A549 (cell line): ENCODE measurements around the gene BABAM2. TPM values are rescaled to one million over a fixed set of nuclear protein-coding genes. Genes with fewer than 3 reads are reported as not detected.

Experiments
- ATAC-seq, 2 experiments: fragments of 200-7000 bp in 1 of 2; fragments of >200 bp in 1 of 2; cut with Nextera tagmentation in 1 of 2; cut with Tn5 transposase in 1 of 2; 3 replicates each; pipeline versions ENCODE4 v1.8.0 to v1.9.1; 2018 to 2020; ENCODE audit warnings: mild to moderate bottlenecking in 1 of 2, moderate library complexity in 1 of 2
- CTCF ChIA-PET: fragments of 300-600 bp; sonication (Branson Sonifier 250); formaldehyde crosslinking; extraction: SDS; loops from one replicate; lab custom pipeline; 2021; ENCODE audit warnings: antibody characterized with exemption, inconsistent platforms; lab: Yijun Ruan, JAX
- POLR2A ChIA-PET: fragments of 350-600 bp; formaldehyde crosslinking; extraction: SDS; loops from one replicate; lab custom pipeline; 2021; ENCODE audit warnings: antibody characterized with exemption, inconsistent platforms; lab: Yijun Ruan, JAX
- DNase-seq, 2 experiments: peaks; one replicate each; pipeline versions ENCODE4 v3.0.0 to v3.0.0-alpha.2; 2011 to 2016; ENCODE audit warnings: low read depth in 1 of 2, low spot score in 1 of 2
- FAIRE-seq: peaks from 2 replicates; lab custom pipeline; 2011; peaks lifted over from hg19 to GRCh38; lab: Jason Lieb, UNC
- H3K27ac ChIP-seq, 2 experiments: fragments of >200 bp; sonication (Bioruptor Twin); formaldehyde crosslinking; 3 replicates each; pipeline ENCODE4 v1.5.1; 2016 to 2017
- H3K4me1 ChIP-seq: fragments of >200 bp; sonication (Bioruptor Twin); formaldehyde crosslinking; 3 replicates; pipeline ENCODE4 v1.6.1; 2016
- H3K4me2 ChIP-seq: fragments of >200 bp; sonication (Bioruptor Twin); formaldehyde crosslinking; 3 replicates; pipeline ENCODE4 v1.6.1; 2016
- H3K4me3 ChIP-seq: fragments of >200 bp; sonication (Bioruptor Twin); formaldehyde crosslinking; 3 replicates; pipeline ENCODE4 v1.5.1; 2016
- H3K9me3 ChIP-seq: fragments of >200 bp; sonication (Bioruptor Twin); formaldehyde crosslinking; 3 replicates; pipeline ENCODE4 v1.6.1; 2016
- BHLHE40 ChIP-seq: IDR thresholded peaks from 2 replicates; pipeline ENCODE4 v1.6.1; 2012; ENCODE audit warnings: low read depth, low read length, inconsistent platforms
- CBX8 ChIP-seq: fragments of 200-600 bp; sonication (generic); IDR thresholded peaks from 2 replicates; pipeline ENCODE4 v1.6.1; 2016
- EP300 ChIP-seq, 2 experiments: fragments of >200 bp; sonication (Bioruptor Twin); formaldehyde crosslinking; IDR thresholded peaks; 2 replicates in 1 of 2; 3 replicates in 1 of 2; pipeline ENCODE4 v1.6.1; 2016 to 2017
- FOSL2 ChIP-seq, 2 experiments: fragments of 450-650 bp in 1 of 2; fragments of >200 bp in 1 of 2; sonication (Bioruptor Twin) in 1 of 2; formaldehyde crosslinking; IDR thresholded peaks; 2 replicates each; pipeline versions ENCODE4 v1.5.0 to v1.6.1; 2016 to 2020; ENCODE audit warnings: mild to moderate bottlenecking in 1 of 2, moderate library complexity in 1 of 2
- HOXA7 ChIP-seq: fragments of 250-450 bp; sonication (Bioruptor Pico); IDR thresholded peaks from 2 replicates; pipeline ENCODE4 v1.5.0; 2020; ENCODE audit warnings: mild to moderate bottlenecking, moderate library complexity
- HOXB5 ChIP-seq: fragments of 250-450 bp; sonication (Bioruptor Pico); IDR thresholded peaks from 2 replicates; pipeline ENCODE4 v1.5.0; 2020; ENCODE audit warnings: mild to moderate bottlenecking, moderate library complexity
- KDM5A ChIP-seq: fragments of 200-600 bp; sonication (generic); IDR thresholded peaks from 2 replicates; pipeline ENCODE4 v1.6.1; 2016; ENCODE audit warnings: antibody characterized with exemption, mild to moderate bottlenecking
- MAFK ChIP-seq: fragments of 450-650 bp; IDR thresholded peaks from 2 replicates; pipeline ENCODE4 v1.6.1; 2014; ENCODE audit not compliant: partially characterized antibody
- MYC ChIP-seq: IDR thresholded peaks from 2 replicates; pipeline ENCODE4 v1.6.1; 2012; ENCODE audit warnings: mild to moderate bottlenecking, inconsistent platforms, low read length, improper control_type of control experiment, borderline replicate concordance
- NR3C1 ChIP-seq: fragments of >200 bp; sonication (Bioruptor Twin); formaldehyde crosslinking; IDR thresholded peaks from 3 replicates; pipeline ENCODE4 v1.6.1; 2017
- PBX3 ChIP-seq: IDR thresholded peaks from 2 replicates; pipeline ENCODE4 v1.6.1; 2012
- PHF8 ChIP-seq: fragments of 200-600 bp; sonication (generic); IDR thresholded peaks from 2 replicates; pipeline ENCODE4 v1.6.1; 2016; ENCODE audit warnings: low read depth, mild to moderate bottlenecking, antibody characterized with exemption, moderate library complexity, borderline replicate concordance
- RNF2 ChIP-seq: fragments of 200-600 bp; sonication (generic); IDR thresholded peaks from 2 replicates; pipeline ENCODE4 v1.6.1; 2016; ENCODE audit warnings: low read depth, mild to moderate bottlenecking, antibody characterized with exemption, moderate library complexity, borderline replicate concordance
- USF2 ChIP-seq: fragments of 450-650 bp; IDR thresholded peaks from 2 replicates; pipeline ENCODE4 v1.6.1; 2014; ENCODE audit warnings: antibody characterized with exemption
- ZNF302 ChIP-seq: fragments of 250-450 bp; sonication (Bioruptor Pico); IDR thresholded peaks from 2 replicates; pipeline ENCODE4 v1.9.0; 2021; ENCODE audit warnings: inconsistent platforms, mild to moderate bottlenecking, moderate library complexity
- ZSCAN20 ChIP-seq: fragments of 250-450 bp; sonication (Bioruptor Pico); IDR thresholded peaks from 2 replicates; pipeline ENCODE4 v1.8.0; 2022; ENCODE audit warnings: mild to moderate bottlenecking, moderate library complexity
- WGBS: methylation state at CpG from one replicate; pipeline ENCODE4 v1.1.6; 2017; ENCODE audit errors: missing lambda C conversion rate; 5-methylcytosine and 5-hydroxymethylcytosine counted together
- polyA plus RNA-seq, 4 experiments: library from polyadenylated mRNA; depleted of rRNA in 3 of 4; stranded (reverse); fragments of >200 nt; fragmentation: RNase III in 1 of 4; extraction: RNeasy Plus Mini Kit Qiagen cat#74134 plus additional on column Dnase treatment in 1 of 4; gene quantifications; 2 replicates in 3 of 4; 3 replicates in 1 of 4; pipeline ENCODE4 v1.2.3, GENCODE V29; 2011 to 2017
- TF ChIP-seq, protein P1 (sequence below): fragments of >200 bp; sonication (Bioruptor Twin); formaldehyde crosslinking; IDR thresholded peaks from 3 replicates; pipeline ENCODE4 v1.6.1; 2016
- TF ChIP-seq, protein P2 (sequence below): fragments of 250-450 bp; sonication (Bioruptor Pico); IDR thresholded peaks from 2 replicates; pipeline ENCODE4 v1.5.0; 2020; ENCODE audit warnings: low read depth, mild to moderate bottlenecking, moderate library complexity
- TF ChIP-seq, protein P3 (sequence below): fragments of >200 bp; sonication (Bioruptor Twin); formaldehyde crosslinking; IDR thresholded peaks from 3 replicates; pipeline ENCODE4 v1.5.1; 2016

The BABAM2 gene
- polyA plus RNA-seq, 2 of the 4 experiments (the other 2 are of a cell fraction), result 53.7 to 78.4 TPM

DNA sequence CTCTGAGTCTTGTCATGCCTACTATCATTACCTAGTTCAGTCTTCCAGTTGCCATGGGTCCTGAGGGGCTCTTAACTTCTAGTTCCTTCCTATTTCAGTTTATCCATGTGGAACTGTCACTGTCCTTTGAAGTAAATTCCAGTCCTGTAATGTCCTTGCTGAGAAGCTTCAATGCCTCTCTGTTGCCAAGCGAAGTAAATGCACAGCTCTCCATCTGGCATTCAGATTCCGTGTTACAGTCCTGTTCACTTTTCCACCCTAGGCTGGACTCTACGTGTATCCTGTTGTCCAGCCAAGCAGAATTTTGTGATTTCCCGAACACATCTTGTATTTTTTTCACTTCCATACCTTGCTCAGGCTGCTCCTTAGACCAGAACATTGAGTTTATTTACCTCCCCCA is 245.3 kb downstream of the BABAM2 start (continued):
- TF ChIP-seq PBX3, result no peak
- no peak for TF ChIP-seq PHF8
- no peak for TF ChIP-seq MYC
- no peak for TF ChIP-seq KDM5A
- TF ChIP-seq, all 56 proteins: peak for 0

DNA sequence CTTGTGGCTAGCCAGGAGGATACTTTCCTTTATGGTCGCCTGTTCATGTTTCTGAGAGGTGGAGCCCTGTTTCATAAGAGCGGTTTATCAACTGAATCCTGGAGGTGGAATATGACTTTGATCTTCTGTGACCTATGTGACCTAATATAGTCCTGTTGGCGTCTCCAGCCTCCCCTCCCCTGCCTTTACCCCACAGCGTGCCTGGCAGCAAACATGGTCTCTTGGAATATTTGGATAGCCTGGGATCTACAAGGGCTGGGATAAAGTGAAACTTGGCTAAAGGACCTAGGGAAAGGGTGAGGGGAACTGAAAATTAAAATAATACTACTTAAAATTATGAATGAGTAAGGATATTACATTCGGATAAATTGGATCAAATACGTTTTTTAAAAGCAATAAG is 246.0 kb downstream of the BABAM2 start:
- FAIRE-seq, result no peak
- peak overlapping the region; percentile 25; the same call in 2 of the 3 replicates for H3K4me2 ChIP-seq
- H3K4me1 ChIP-seq, result peaks cover 34% of the 10 kb centered on the region
- no peak for ATAC-seq
- no peak overlapping the region for H3K4me3 ChIP-seq
- TF ChIP-seq ZSCAN20, result no peak
- TF ChIP-seq, protein P1, sequence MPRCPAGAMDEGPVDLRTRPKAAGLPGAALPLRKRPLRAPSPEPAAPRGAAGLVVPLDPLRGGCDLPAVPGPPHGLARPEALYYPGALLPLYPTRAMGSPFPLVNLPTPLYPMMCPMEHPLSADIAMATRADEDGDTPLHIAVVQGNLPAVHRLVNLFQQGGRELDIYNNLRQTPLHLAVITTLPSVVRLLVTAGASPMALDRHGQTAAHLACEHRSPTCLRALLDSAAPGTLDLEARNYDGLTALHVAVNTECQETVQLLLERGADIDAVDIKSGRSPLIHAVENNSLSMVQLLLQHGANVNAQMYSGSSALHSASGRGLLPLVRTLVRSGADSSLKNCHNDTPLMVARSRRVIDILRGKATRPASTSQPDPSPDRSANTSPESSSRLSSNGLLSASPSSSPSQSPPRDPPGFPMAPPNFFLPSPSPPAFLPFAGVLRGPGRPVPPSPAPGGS, result no peak
- no peak for TF ChIP-seq ZNF302 (CRISPR knock-in tag)
- TF ChIP-seq CBX8, result no peak
- no peak for TF ChIP-seq HOXB5 (CRISPR knock-in tag)
- no peak for TF ChIP-seq HOXA7
- TF ChIP-seq BHLHE40, result no peak
- TF ChIP-seq EP300 (IDR thresholded peaks at IDR 0.05), result no peak
- no peak for TF ChIP-seq RNF2
- CTCF ChIA-PET, result interaction anchor here (0.9 kb wide), 1 partner anchor 182 kb away, joined by 3 read pairs; no protein-coding TSS in a partner anchor
- no peaks in the 10 kb centered on the region for H3K9me3 ChIP-seq
- DNase-seq, result no peak
- POLR2A ChIA-PET, result no interaction called here
- H3K27ac ChIP-seq, result peak overlapping the region in 1 of 2 experiments; percentile 63; a peak in 4 of 6 replicates
- WGBS, result 88% methylated on average over 6 of the region's 6 CpGs

DNA sequence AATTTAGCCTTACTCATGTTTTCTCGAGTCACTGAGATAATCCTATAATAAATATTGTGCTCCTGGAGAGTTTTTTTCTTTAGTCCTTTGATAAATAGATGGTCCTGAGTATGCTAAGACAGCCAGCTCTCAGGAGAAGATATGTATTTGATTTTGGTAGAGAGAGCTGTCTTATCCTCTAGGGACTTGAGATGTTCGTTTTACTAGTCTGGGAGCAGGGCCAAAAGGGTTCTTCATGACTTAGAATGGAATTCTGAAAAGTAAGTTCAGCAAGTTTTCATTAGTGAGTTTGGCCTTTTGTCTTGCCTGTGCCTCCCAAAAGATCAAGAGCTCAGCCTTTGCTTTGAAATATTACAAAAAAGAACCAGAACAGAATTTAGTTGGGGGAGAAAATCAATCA is 246.7 kb downstream of the BABAM2 start:
- peaks cover 36% of the 10 kb centered on the region for H3K4me1 ChIP-seq
- ATAC-seq, result peak in 1 of 2 experiments; percentile 56; a peak in 1 of 6 replicates
- DNase-seq, result peak in 1 of 2 experiments; percentile 29
- peak overlapping the region; percentile 13 to 67; a peak in 4 of 6 replicates for H3K27ac ChIP-seq
- no peaks in the 10 kb centered on the region for H3K9me3 ChIP-seq
- POLR2A ChIA-PET, result no interaction called here
- H3K4me3 ChIP-seq, result no peak overlapping the region
- H3K4me2 ChIP-seq, result peak overlapping the region; percentile 25
- FAIRE-seq, result peak; percentile 61
- CTCF ChIA-PET, result interaction anchor here (0.7 to 0.9 kb wide), 2 partner anchors 183 to 433 kb away, joined by 3 read pairs; no protein-coding TSS in a partner anchor
- WGBS, result 16% methylated on average over 2 of the region's 2 CpGs
- no peak for TF ChIP-seq FOSL2 (IDR thresholded peaks at IDR 0.05)
- TF ChIP-seq FOSL2 (CRISPR knock-in tag; IDR thresholded peaks at IDR 0.05), result no peak
- TF ChIP-seq NR3C1, result no peak
- TF ChIP-seq, protein P2, sequence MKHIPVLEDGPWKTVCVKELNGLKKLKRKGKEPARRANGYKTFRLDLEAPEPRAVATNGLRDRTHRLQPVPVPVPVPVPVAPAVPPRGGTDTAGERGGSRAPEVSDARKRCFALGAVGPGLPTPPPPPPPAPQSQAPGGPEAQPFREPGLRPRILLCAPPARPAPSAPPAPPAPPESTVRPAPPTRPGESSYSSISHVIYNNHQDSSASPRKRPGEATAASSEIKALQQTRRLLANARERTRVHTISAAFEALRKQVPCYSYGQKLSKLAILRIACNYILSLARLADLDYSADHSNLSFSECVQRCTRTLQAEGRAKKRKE (CRISPR knock-in tag), result no peak
- no peak for TF ChIP-seq USF2
- TF ChIP-seq BHLHE40, result no peak
- TF ChIP-seq, protein P3, sequence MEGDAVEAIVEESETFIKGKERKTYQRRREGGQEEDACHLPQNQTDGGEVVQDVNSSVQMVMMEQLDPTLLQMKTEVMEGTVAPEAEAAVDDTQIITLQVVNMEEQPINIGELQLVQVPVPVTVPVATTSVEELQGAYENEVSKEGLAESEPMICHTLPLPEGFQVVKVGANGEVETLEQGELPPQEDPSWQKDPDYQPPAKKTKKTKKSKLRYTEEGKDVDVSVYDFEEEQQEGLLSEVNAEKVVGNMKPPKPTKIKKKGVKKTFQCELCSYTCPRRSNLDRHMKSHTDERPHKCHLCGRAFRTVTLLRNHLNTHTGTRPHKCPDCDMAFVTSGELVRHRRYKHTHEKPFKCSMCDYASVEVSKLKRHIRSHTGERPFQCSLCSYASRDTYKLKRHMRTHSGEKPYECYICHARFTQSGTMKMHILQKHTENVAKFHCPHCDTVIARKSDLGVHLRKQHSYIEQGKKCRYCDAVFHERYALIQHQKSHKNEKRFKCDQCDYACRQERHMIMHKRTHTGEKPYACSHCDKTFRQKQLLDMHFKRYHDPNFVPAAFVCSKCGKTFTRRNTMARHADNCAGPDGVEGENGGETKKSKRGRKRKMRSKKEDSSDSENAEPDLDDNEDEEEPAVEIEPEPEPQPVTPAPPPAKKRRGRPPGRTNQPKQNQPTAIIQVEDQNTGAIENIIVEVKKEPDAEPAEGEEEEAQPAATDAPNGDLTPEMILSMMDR, result no peak
- no peak for TF ChIP-seq KDM5A
- no peak for TF ChIP-seq MAFK
- no peak for TF ChIP-seq EP300 (IDR thresholded peaks at IDR 0.05)
